ENCODE data around the gene ABLIM2.

Gene ABLIM2

DNA sequence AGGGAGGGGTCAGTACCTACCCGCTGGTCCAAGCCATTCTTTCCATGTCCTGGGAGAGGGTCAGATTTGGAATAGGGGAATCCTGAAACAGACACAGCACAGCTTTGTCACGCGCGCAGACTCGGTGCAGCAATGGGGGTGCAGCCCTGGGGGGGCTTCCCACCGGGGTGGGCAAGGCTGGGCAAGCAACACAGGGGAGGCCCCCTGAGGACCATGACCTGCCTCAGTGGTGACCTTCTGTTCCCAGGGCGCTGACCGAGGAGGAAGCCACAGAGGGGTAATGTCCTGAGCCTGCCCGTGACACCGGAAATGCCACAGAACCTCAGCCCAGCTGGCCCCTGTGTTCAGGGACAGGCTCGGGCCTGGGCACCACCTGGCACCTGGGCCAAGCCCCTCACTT lies 165.8 kb downstream of the ABLIM2 start:
- DNase-seq = no peak

DNA sequence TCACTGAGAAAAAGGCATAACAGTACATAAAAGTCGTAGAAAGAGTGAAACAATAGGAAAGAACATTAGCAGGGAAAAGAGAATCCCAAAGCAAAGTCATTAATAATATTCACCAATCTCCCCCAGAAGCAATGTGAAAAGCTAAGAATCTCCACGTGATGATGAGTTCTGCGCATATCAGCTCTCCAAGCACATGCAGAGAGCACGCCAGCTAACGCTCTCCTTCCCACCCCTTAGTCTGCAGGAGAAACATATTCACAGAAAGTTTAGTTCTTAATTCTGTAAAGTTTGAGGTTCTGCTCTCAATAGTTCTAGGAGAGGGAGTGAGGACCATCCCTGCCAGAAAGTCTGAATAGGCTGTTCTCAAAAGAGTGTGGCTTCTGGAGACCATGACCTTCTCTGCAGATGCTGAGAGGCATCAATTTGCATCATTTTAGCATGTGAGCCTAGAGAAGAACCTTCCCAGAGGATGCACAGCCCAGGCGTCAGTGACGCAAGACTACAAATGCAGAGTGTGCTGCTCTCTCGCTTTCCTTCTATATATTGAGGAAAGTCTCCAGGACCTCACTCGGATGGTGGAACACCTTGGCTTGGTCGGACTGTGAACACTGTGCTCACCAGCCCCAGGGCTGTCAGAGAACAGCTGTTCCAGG lies 167.7 kb downstream of the ABLIM2 start:
- no peak for DNase-seq

GRCh38 chr4:7989654-7990053 lies 169.0 kb downstream of the ABLIM2 start:
- DNase-seq = peak; percentile 49

GRCh38 chr4:7988437-7988836 lies 170.2 kb downstream of the ABLIM2 start:
- DNase-seq = no peak

- peak; percentile 27 for DNase-seq
Measured at GRCh38 chr4:7987148-7987989, 171.2 kb downstream of the ABLIM2 start.

- DNase-seq = no peak
Measured at GRCh38 chr4:7985891-7986441, 172.6 kb downstream of the ABLIM2 start.

DNA sequence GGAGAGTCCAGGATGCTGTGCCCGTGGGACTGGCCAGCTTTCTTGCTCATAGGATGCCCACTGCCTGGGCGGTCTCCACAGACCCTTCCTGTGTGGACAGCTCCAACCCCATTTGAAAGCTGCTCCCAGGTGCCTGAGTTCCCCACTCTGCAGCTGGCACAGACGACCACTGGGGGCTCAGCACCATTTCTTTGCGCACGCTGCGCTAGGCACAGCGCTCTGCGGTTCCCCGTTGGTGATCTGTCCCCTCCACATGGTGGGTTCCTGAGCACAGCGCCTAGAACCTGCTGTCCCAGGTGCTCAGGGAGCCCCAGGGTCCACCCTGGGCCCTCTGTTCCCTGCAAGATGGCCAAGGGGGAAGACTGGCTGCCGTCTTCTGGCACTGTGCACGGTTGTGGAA lies 173.5 kb downstream of the ABLIM2 start:
- DNase-seq = no peak

DNA sequence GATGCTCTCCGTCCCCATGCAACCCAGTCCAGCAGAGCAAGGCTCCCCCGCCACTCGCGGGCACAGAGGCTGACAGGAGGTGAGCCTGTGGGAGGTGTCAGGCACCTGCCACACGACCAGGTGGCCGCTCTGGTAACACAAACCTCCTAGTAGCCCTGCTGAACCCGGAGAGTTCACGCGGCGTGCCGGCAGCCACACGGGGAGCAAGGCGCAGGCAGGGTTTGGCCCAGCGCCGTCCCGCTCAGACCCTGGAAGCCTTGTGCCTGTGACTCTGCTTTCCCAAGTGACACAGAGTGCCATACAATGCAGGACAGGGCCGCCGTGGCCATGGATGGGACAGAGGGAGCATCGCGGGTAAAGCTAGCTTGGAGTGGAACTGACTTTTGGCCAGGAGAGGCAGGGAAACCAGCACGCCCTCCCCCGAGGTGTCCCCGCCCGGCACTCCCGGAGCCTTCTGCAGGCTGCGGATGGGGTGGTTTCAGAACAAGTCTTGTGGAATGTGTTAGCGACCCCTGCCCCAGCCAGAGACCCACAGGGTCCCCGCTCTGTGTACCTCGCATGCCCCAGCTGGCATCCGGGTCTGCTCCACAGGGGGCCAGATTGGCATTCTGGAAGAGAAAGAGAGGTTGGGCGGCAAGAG lies 174.2 kb downstream of the ABLIM2 start:
- DNase-seq = no peak

DNA sequence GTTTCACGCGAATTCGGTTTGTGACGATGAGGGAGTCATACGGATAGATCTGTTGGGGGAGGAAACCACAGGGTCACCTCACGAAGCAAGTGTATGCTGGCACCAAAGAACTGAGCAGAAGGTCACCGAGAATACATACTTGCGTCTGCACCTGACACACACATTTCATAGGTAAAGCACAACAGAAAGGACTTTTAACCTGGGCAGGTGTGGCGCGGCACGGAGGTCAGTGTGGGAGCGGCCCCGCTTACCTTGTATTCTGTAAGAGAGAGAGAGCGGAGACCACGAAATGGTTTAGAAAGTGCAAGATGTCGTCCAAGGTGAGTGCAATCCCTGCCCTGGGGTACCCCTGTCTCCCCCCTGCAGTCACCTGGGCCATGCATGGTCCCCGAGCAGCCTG lies 175.3 kb downstream of the ABLIM2 start:
- no peak for DNase-seq

GRCh38 chr4:7981738-7982394 lies 176.7 kb downstream of the ABLIM2 start:
- no peak for DNase-seq

- no peak for DNase-seq
Measured at GRCh38 chr4:7980036-7980435, 178.6 kb downstream of the ABLIM2 start.

- no peak for DNase-seq
Measured at GRCh38 chr4:7979652-7979968, 179.0 kb downstream of the ABLIM2 start.

- DNase-seq = no peak
Measured at GRCh38 chr4:7978907-7979651, 179.5 kb downstream of the ABLIM2 start.

GRCh38 chr4:7978489-7978888 lies 180.1 kb downstream of the ABLIM2 start:
- DNase-seq = no peak

DNA sequence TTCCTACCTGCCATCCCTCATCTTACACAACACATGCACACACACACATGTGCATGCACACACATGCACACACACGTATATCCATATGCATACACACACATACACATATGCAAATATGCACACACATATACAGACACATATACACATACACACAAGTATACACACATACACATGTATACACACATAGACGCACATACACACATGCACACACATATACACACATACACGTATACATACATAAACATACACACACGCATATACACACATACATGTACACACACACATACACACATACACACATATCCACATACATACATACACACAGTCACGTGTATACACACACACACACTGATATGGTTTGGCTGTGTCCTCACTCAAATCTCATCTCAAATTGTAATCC lies 182.0 kb downstream of the ABLIM2 start:
- no peak for DNase-seq

GRCh38 chr4:7976025-7976424 lies 182.6 kb downstream of the ABLIM2 start:
- peak; percentile 23 for DNase-seq

DNA sequence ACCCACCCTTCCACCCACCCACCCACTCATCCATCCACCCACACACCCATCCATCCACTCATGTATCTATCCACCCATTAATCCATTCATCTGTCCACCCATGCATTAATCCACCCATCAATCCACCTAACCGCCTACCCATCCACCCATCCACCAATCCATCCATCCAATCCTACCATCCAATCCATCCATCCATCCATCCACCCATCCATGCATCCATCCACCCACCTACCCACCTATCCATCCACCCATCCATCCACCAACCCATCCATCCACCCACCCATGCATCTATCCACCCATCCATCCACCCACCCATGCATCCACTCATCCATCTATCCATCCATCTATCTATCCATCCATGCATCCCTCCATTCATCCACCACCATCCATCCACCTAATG lies 184.2 kb downstream of the ABLIM2 start:
- no peak for DNase-seq

- no peak for DNase-seq
Measured at GRCh38 chr4:7973545-7973981, 185.1 kb downstream of the ABLIM2 start.

DNA sequence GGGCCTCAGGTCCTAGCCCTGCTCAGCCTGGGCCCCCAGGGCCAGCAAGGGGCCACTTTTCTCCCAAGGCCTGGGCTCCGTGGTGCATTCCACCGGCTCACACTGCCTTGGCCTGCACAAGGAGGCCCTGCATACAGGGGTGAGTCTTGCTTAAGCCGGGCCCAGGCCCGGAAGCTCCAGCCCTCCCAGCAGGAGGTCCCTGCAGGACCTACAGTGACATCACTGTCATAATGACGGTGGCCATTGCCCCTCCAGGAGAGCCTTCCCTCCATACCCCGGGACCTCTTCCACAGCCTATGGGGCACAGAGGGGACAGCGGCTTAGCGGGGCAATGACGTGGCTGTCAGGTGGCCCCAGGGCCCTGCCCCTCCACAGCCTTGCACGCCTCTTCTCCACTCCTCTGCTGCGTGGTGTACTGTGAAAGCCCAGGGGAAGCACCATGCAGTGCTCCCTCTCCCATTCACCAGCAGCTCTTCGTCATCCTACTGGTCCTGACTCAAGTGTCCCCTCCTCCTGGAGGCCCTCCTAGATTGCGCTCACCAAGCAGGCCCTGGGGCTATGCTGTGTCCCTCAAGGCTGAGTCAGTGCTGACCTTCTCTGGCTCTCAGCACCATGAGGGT lies 186.6 kb downstream of the ABLIM2 start:
- no peak for DNase-seq

- no peak for DNase-seq
Measured at GRCh38 chr4:7971159-7971631, 187.4 kb downstream of the ABLIM2 start.

DNA sequence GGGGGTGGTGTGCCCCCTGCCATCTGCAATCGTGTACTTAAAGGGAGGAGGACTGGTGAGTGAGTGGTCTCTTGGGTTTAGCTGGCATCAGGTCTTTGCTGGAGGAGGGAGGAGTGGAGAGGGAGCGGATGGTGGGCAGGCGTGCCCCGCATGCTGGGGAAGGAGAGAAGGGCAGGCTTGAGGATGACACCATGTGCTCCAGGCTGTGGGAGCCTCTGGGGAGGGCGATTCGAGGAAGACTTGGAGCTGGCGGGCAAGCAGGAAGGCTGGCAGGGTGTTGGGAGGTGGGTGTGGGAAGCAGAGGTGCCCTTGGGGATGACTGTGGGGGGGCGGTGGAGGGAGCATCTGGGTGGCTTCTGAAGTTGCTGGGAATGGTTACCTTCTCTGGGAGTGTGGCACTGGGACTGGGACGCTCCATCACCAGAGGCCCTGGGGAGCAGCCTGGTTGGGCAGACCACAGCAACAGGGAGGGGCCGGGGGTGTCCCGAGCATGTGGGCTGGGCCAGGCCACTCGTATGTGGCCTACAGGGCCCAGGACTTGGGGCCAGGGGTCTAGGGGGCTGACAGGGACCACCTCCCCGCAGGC lies 188.2 kb downstream of the ABLIM2 start:
- no peak for DNase-seq

Measured in NCI-H1694 treated with DMSO at 0.1 percent for 48 hours (cell line).